GM12878 (cell line): ENCODE results near the gene PCDHGA10. TPM values are rescaled to one million over a fixed set of nuclear protein-coding genes. Genes with fewer than 3 reads are reported as not detected.

Source experiments
- ATAC-seq: fragments of 200-7000 bp; cut with Tn5 transposase; 3 replicates; pipeline ENCODE4 v1.9.1; 2020; ENCODE audit warnings: mild to moderate bottlenecking, moderate library complexity
- BruUV-seq: library from RNA; stranded (reverse); fragments of 400-500 nt; replicated peaks from 2 replicates; lab custom pipeline; 2021; lab: Mats Ljungman, UMichigan
- CTCF ChIA-PET: fragments of 300-600 bp; sonication (Branson Sonifier 250); formaldehyde crosslinking; extraction: SDS; loops from one replicate; lab custom pipeline; 2021; ENCODE audit warnings: inconsistent platforms; lab: Yijun Ruan, JAX
- POLR2A ChIA-PET: fragments of 350-600 bp; formaldehyde crosslinking; extraction: SDS; loops from one replicate; lab custom pipeline; 2021; ENCODE audit warnings: inconsistent platforms; lab: Charles Lee
- RAD21 ChIA-PET: fragments of 300-600 bp; sonication (Branson Sonifier 250); formaldehyde crosslinking; loops from one replicate; lab custom pipeline; 2023; ENCODE audit warnings: antibody characterized with exemption; ENCODE audit not compliant: unreplicated experiment; lab: Charles Lee
- SMC1A ChIA-PET: fragments of 300-600 bp; sonication (Branson Sonifier 250); formaldehyde crosslinking; loops from one replicate; lab custom pipeline; 2023; ENCODE audit not compliant: unreplicated experiment, uncharacterized antibody; lab: Charles Lee
- DNase-seq: peaks from one replicate; pipeline ENCODE4 v3.0.0-alpha.2; 2011; ENCODE audit warnings: low read depth, low spot score
- FAIRE-seq: peaks from 3 replicates; lab custom pipeline; 2011; peaks lifted over from hg19 to GRCh38; lab: Jason Lieb, UNC
- H2AFZ ChIP-seq: 2 replicates; pipeline ENCODE4 v1.6.0; 2011; ENCODE audit warnings: low read depth, low read length, control low read depth; ENCODE audit not compliant: control insufficient read depth
- H3K27ac ChIP-seq: 2 replicates; pipeline ENCODE4 v1.5.1; 2011; ENCODE audit warnings: control low read depth; ENCODE audit not compliant: control insufficient read depth, insufficient read depth
- H3K27me3 ChIP-seq, 2 experiments: replicated peaks in 1 of 2; 2 replicates each; pipeline versions ENCODE4 v1.6.0 to v1.6.1; 2011; ENCODE audit warnings: low read length in 1 of 2; ENCODE audit not compliant: control insufficient read depth in 2 of 2, insufficient read depth in 2 of 2
- H3K36me3 ChIP-seq, 2 experiments: 2 replicates each; pipeline ENCODE4 v1.5.1; 2011; ENCODE audit warnings: low read length in 1 of 2; ENCODE audit not compliant: control insufficient read depth in 2 of 2, insufficient read depth in 2 of 2
- H3K4me1 ChIP-seq: 2 replicates; pipeline ENCODE4 v1.6.1; 2011; ENCODE audit warnings: mild to moderate bottlenecking, low read length, moderate library complexity, mixed read lengths; ENCODE audit not compliant: control insufficient read depth, insufficient read depth
- H3K4me2 ChIP-seq: 2 replicates; pipeline ENCODE4 v1.6.0; 2011; ENCODE audit warnings: control low read depth; ENCODE audit not compliant: control insufficient read depth, insufficient read depth
- H3K4me3 ChIP-seq: fragments of 200-600 bp; sonication (generic); 2 replicates; pipeline ENCODE4 v1.5.1; 2016
- H3K79me2 ChIP-seq: 2 replicates; pipeline ENCODE4 v1.6.0; 2011; ENCODE audit warnings: low read length; ENCODE audit not compliant: control insufficient read depth, insufficient read depth
- H3K9ac ChIP-seq: 2 replicates; pipeline ENCODE4 v1.8.0; 2011; ENCODE audit warnings: low read length, control low read depth, mixed read lengths; ENCODE audit not compliant: control insufficient read depth, insufficient read depth
- H3K9me3 ChIP-seq: replicated peaks from 3 replicates; pipeline ENCODE4 v1.5.1; 2011; ENCODE audit warnings: mild to moderate bottlenecking, low read length; ENCODE audit not compliant: control insufficient read depth, insufficient read depth
- H4K20me1 ChIP-seq: 2 replicates; pipeline ENCODE4 v1.6.0; 2011; ENCODE audit not compliant: control insufficient read depth, insufficient read depth
- BACH1 ChIP-seq: fragments of 450-650 bp; IDR thresholded peaks from 2 replicates; pipeline ENCODE4 v1.6.1; 2017; ENCODE audit warnings: mild to moderate bottlenecking, borderline replicate concordance
- BCLAF1 ChIP-seq: fragments of 450-650 bp; IDR thresholded peaks from 2 replicates; pipeline ENCODE4 v1.6.1; 2017; ENCODE audit warnings: antibody characterized with exemption, mild to moderate bottlenecking, moderate library complexity
- CHD2 ChIP-seq: IDR thresholded peaks from 2 replicates; pipeline ENCODE4 v1.6.1; 2011; ENCODE audit warnings: low read depth, low read length, improper control_type of control experiment, borderline replicate concordance
- DPF2 ChIP-seq: fragments of 450-650 bp; IDR thresholded peaks from 2 replicates; pipeline ENCODE4 v1.6.1; 2017; ENCODE audit warnings: mild to moderate bottlenecking
- FOXM1 ChIP-seq: IDR thresholded peaks from 2 replicates; pipeline ENCODE4 v1.6.1; 2012; ENCODE audit warnings: low read depth, mild to moderate bottlenecking, inconsistent platforms, low read length, moderate library complexity
- GATAD2B ChIP-seq: fragments of 450-650 bp; conservative IDR thresholded peaks from 2 replicates; pipeline ENCODE4 v1.6.1; 2017; ENCODE audit warnings: low read depth, mild to moderate bottlenecking, moderate library complexity
- NR2F1 ChIP-seq: fragments of 450-650 bp; conservative IDR thresholded peaks from 2 replicates; pipeline ENCODE4 v1.6.1; 2017; ENCODE audit warnings: mild to moderate bottlenecking
- PKNOX1 ChIP-seq: fragments of 450-650 bp; IDR thresholded peaks from 2 replicates; pipeline ENCODE4 v1.6.1; 2016; ENCODE audit warnings: mild to moderate bottlenecking
- RUNX3 ChIP-seq: IDR thresholded peaks from 2 replicates; pipeline ENCODE4 v1.6.1; 2012; ENCODE audit warnings: low read length, inconsistent platforms
- ZBTB4 ChIP-seq: fragments of 450-650 bp; formaldehyde crosslinking; IDR thresholded peaks from 2 replicates; pipeline ENCODE4 v1.4.0; 2022; ENCODE audit warnings: mild to moderate bottlenecking, moderate library complexity
- WGBS: methylation state at CpG from one replicate; pipeline ENCODE4 v1.1.6; 2016; ENCODE audit warnings: low lambda C conversion rate; ENCODE audit not compliant: insufficient replicate concordance, insufficient coverage; ENCODE audit errors: missing lambda C conversion rate; 5-methylcytosine and 5-hydroxymethylcytosine counted together
- in situ Hi-C: fragments of 300-500 bp; cut with MboI; formaldehyde crosslinking; loops from 9 replicates; pipeline ENCODE4 v1.14.3; 2018; ENCODE audit warnings: mixed read lengths
- intact Hi-C: fragments of 100-400 bp; cut with micrococcal nuclease; formaldehyde crosslinking; loops from one replicate; pipeline ENCODE4 v1.14.2; 2022; ENCODE audit not compliant: unreplicated experiment
- polyA plus RNA-seq, 11 experiments: library from polyadenylated mRNA; depleted of rRNA in 4 of 11; unstranded in 6 of 11; stranded (reverse) in 5 of 11; fragments of >200 nt; fragmentation: Nextera tagmentation in 4 of 11; fragmentation: Illumina TruSeq in 1 of 11; extraction: Ambion mirVana in 4 of 11; extraction: Trizol in 1 of 11; gene quantifications; 1 replicate in 1 of 11; 2 replicates in 10 of 11; pipeline versions ENCODE4 v1.2.1 to v1.2.3, GENCODE V29; 2011 to 2016; ENCODE audit warnings: inconsistent platforms in 2 of 11, missing spikeins in 2 of 11, low read depth in 1 of 11
- total RNA-seq, 4 experiments: library from RNA; depleted of rRNA in 3 of 4; stranded (reverse); fragments of >200 nt in 3 of 4; fragmentation: Illumina TruSeq in 1 of 4; extraction: Trizol in 1 of 4; gene quantifications; 2 replicates each; pipeline versions ENCODE4 v1.2.1 to v1.2.3, GENCODE V29; 2013 to 2021

PCDHGA10 gene
- total and polyA plus RNA-seq, 10 of the 15 experiments (the other 5 are each of a cell fraction or from before 2014, with no cell fraction given), result 0.39 to 2.2 (median 1.1) TPM

GRCh38 chr5:141420855-141421488, 8.2 kb downstream of the PCDHGA10 start, which contains the start of gene PCDHGA11 (continued):
- TF ChIP-seq ZBTB4 (CRISPR knock-in tag) (no peak), NR2F1 (no peak), DPF2 (no peak)

GRCh38 chr5:141421489-141421855, 8.7 kb downstream of the PCDHGA10 start:
- no peaks in the 10 kb centered on the region; a peak in 1 of 4 replicates for H3K27me3 ChIP-seq
- in situ Hi-C loops, result no loop called here
- TF ChIP-seq BCLAF1 (no peak), PKNOX1 (no peak), BACH1 (no peak), FOXM1 (no peak), RUNX3 (no peak), GATAD2B (no peak), CHD2 (no peak)

More at GRCh38 chr5:141421489-141421855, 8.7 kb downstream of the PCDHGA10 start:
- Histone ChIP-seq H3K4me2 (peak overlapping the region; percentile 79), H3K79me2 (no peaks in the 10 kb centered on the region), H3K4me3 (peak overlapping the region; percentile 76), H3K27ac (no peak overlapping the region), H3K4me1 (peaks cover 4% of the 10 kb centered on the region; the same call in 1 of the 2 replicates), H3K9ac (peak overlapping the region; percentile 64), H3K9me3 (peaks cover 15% of the 10 kb centered on the region; the same call in 2 of the 3 replicates), H4K20me1 (no peaks in the 10 kb centered on the region), H3K36me3 (no peaks in the 10 kb centered on the region), H2AFZ (peak overlapping the region; percentile 98)
- DNase-seq (no peak), ATAC-seq (no peak), FAIRE-seq (no peak)
- BruUV-seq, result no TSS peak
- ChIA-PET RAD21 (interaction anchor here (0.6 to 2.6 kb wide), 21 partner anchors 9 to 171 kb away, joined by 3 to 34 read pairs (median 6); partner anchors contain the start of genes PCDHGA10, PCDHGA12, PCDHGB3 and PCDHGC3), CTCF (interaction anchor here (0.5 to 10.9 kb wide), 40 partner anchors 9 to 469 kb away, joined by 3 to 245 read pairs (median 5); partner anchors contain the start of genes PCDHGA10, PCDHGA12, PCDHGB3 and PCDHGC3), SMC1A (interaction anchor here (0.8 to 2.8 kb wide), 25 partner anchors 9 to 176 kb away, joined by 3 to 41 read pairs (median 5); partner anchors contain the start of genes PCDHGA10, PCDHGA12, PCDHGB3 and PCDHGC3), POLR2A (interaction anchor here (1.0 to 1.2 kb wide), 2 partner anchors 9 to 142 kb away, joined by 3 to 5 read pairs; partner anchors contain the start of gene PCDHGA10)
- 32% methylated on average over 13 of the region's 13 CpGs for WGBS
- intact Hi-C loops, result loop anchor here (1.0 to 2.0 kb wide), 3 partner anchors 53 to 137 kb away; partner anchors contain the start of gene PCDHGC3
